GM12872 (cell line): ENCODE results near the gene STIP1.

Source experiments
- CTCF ChIP-seq: IDR thresholded peaks from 3 replicates; pipeline ENCODE4 v1.5.1; 2011; ENCODE audit warnings: low read depth, mild to moderate bottlenecking, low read length, moderate library complexity; ENCODE audit not compliant: insufficient read depth

Gene STIP1

GRCh38 chr11:64196626-64197025 lies 10.7 kb downstream of the STIP1 start:
- no peak for TF ChIP-seq CTCF

- no peak for TF ChIP-seq CTCF
Measured at GRCh38 chr11:64198511-64198910, 12.5 kb downstream of the STIP1 start.

- no peak for TF ChIP-seq CTCF
Measured at GRCh38 chr11:64201543-64201942, 15.6 kb downstream of the STIP1 start.

GRCh38 chr11:64202992-64203391 lies 17.0 kb downstream of the STIP1 start:
- no peak for TF ChIP-seq CTCF

- no peak for TF ChIP-seq CTCF
Measured at GRCh38 chr11:64203421-64204079, 17.6 kb downstream of the STIP1 start.

GRCh38 chr11:64204080-64204440 lies 18.1 kb downstream of the STIP1 start:
- no peak for TF ChIP-seq CTCF

GRCh38 chr11:64204464-64204989 lies 18.6 kb downstream of the STIP1 start:
- peak; percentile 78 for TF ChIP-seq CTCF
